ENCODE data around the gene SYT6. TPM values are rescaled to one million over a fixed set of nuclear protein-coding genes. Genes with fewer than 3 reads are reported as not detected.

SYT6 gene
- total and polyA plus RNA-seq, 2 donors (not counting 1 experiment from before 2014, with no cell fraction given): not detected

- Histone ChIP-seq H3K27ac (ENCODE audit: insufficient read depth, low read length) (no peak overlapping the region), H3K9me3 (ENCODE audit: control insufficient read depth, insufficient read depth, low read depth, low read length) (no peaks in the 10 kb centered on the region), H3K79me2 (ENCODE audit: control insufficient read depth, insufficient read depth, low read length) (no peaks in the 10 kb centered on the region), H4K20me1 (ENCODE audit: control insufficient read depth, extremely low read depth, insufficient read depth, low read length) (no peaks in the 10 kb centered on the region), H3K9ac (ENCODE audit: insufficient read depth, low read length) (no peak overlapping the region), H3K4me3 (replicated peaks in 1 of 4; ENCODE audit: control extremely low read depth in 1 of 4, insufficient read depth in 1 of 4, low read depth in 3 of 4, low read length in 4 of 4) (no peak overlapping the region), H2AFZ (ENCODE audit: low read length) (no peak overlapping the region), H3K4me1 (ENCODE audit: control insufficient read depth, extremely low read depth, insufficient read depth, low read length) (no peaks in the 10 kb centered on the region), H3K4me2 (ENCODE audit: extremely low read depth, insufficient read depth, low read length) (no peak overlapping the region), H3K27me3 (ENCODE audit: control insufficient read depth, insufficient read depth, low read length) (peaks cover 50% of the 10 kb centered on the region), H3K36me3 (ENCODE audit: control insufficient read depth, insufficient read depth, low read length) (no peaks in the 10 kb centered on the region)
- DNase-seq (ENCODE audit: low read depth in 2 of 2): no peak
- TF ChIP-seq EZH2 (IDR thresholded peaks at IDR 0.05; ENCODE audit: low read length, missing control alignments) (no peak), CTCF (conservative IDR thresholded peaks at IDR 0.05 in 1 of 2, IDR thresholded peaks at IDR 0.05 in 1 of 2; ENCODE audit: low read depth in 1 of 2, low read length in 2 of 2) (no peak)
Measured at GRCh38 chr1:114157275-114157660, 3.6 kb upstream of the SYT6 start.

- H3K27me3 ChIP-seq (ENCODE audit: control insufficient read depth, insufficient read depth, low read length): peaks cover 55% of the 10 kb centered on the region
- no peaks in the 10 kb centered on the region for H3K4me1 ChIP-seq (ENCODE audit: control insufficient read depth, extremely low read depth, insufficient read depth, low read length)
- H2AFZ ChIP-seq (ENCODE audit: low read length): no peak overlapping the region
- no peaks in the 10 kb centered on the region for H3K9me3 ChIP-seq (ENCODE audit: control insufficient read depth, insufficient read depth, low read depth, low read length)
- TF ChIP-seq CTCF (conservative IDR thresholded peaks at IDR 0.05 in 1 of 2, IDR thresholded peaks at IDR 0.05 in 1 of 2; ENCODE audit: low read depth in 1 of 2, low read length in 2 of 2): no peak
- TF ChIP-seq EZH2 (IDR thresholded peaks at IDR 0.05; ENCODE audit: low read length, missing control alignments): no peak
- no peak overlapping the region for H3K4me2 ChIP-seq (ENCODE audit: extremely low read depth, insufficient read depth, low read length)
- H3K4me3 ChIP-seq (replicated peaks in 1 of 4; ENCODE audit: control extremely low read depth in 1 of 4, insufficient read depth in 1 of 4, low read depth in 3 of 4, low read length in 4 of 4): no peak overlapping the region
- no peak overlapping the region for H3K9ac ChIP-seq (ENCODE audit: insufficient read depth, low read length)
- no peak overlapping the region for H3K27ac ChIP-seq (ENCODE audit: insufficient read depth, low read length)
- DNase-seq (ENCODE audit: low read depth in 2 of 2): no peak
- no peaks in the 10 kb centered on the region for H3K36me3 ChIP-seq (ENCODE audit: control insufficient read depth, insufficient read depth, low read length)
- no peaks in the 10 kb centered on the region for H4K20me1 ChIP-seq (ENCODE audit: control insufficient read depth, extremely low read depth, insufficient read depth, low read length)
- no peaks in the 10 kb centered on the region for H3K79me2 ChIP-seq (ENCODE audit: control insufficient read depth, insufficient read depth, low read length)
Measured at GRCh38 chr1:114156538-114157274, 3.0 kb upstream of the SYT6 start.

GRCh38 chr1:114155706-114156105 lies 2.0 kb upstream of the SYT6 start:
- Histone ChIP-seq H3K79me2 (ENCODE audit: control insufficient read depth, insufficient read depth, low read length) (no peaks in the 10 kb centered on the region), H2AFZ (ENCODE audit: low read length) (no peak overlapping the region), H3K27ac (ENCODE audit: insufficient read depth, low read length) (no peak overlapping the region), H3K36me3 (ENCODE audit: control insufficient read depth, insufficient read depth, low read length) (no peaks in the 10 kb centered on the region), H3K4me2 (ENCODE audit: extremely low read depth, insufficient read depth, low read length) (no peak overlapping the region), H3K9me3 (ENCODE audit: control insufficient read depth, insufficient read depth, low read depth, low read length) (no peaks in the 10 kb centered on the region), H3K27me3 (ENCODE audit: control insufficient read depth, insufficient read depth, low read length) (peaks cover 60% of the 10 kb centered on the region), H3K4me1 (ENCODE audit: control insufficient read depth, extremely low read depth, insufficient read depth, low read length) (no peaks in the 10 kb centered on the region), H3K4me3 (replicated peaks in 1 of 4; ENCODE audit: control extremely low read depth in 1 of 4, insufficient read depth in 1 of 4, low read depth in 3 of 4, low read length in 4 of 4) (no peak overlapping the region), H4K20me1 (ENCODE audit: control insufficient read depth, extremely low read depth, insufficient read depth, low read length) (no peaks in the 10 kb centered on the region), H3K9ac (ENCODE audit: insufficient read depth, low read length) (no peak overlapping the region)
- TF ChIP-seq CTCF (conservative IDR thresholded peaks at IDR 0.05 in 1 of 2, IDR thresholded peaks at IDR 0.05 in 1 of 2; ENCODE audit: low read depth in 1 of 2, low read length in 2 of 2): no peak
- no peak for TF ChIP-seq EZH2 (IDR thresholded peaks at IDR 0.05; ENCODE audit: low read length, missing control alignments)
- DNase-seq (ENCODE audit: low read depth in 2 of 2): no peak
